HPDE6-E6E7 (cell line): ENCODE measurements around the gene TMEM9.

Source experiments
- DNase-seq: peaks from one replicate; pipeline ENCODE4 v3.0.0; 2011; ENCODE audit warnings: missing footprints; ENCODE audit errors: extremely low spot score

The TMEM9 gene

DNA sequence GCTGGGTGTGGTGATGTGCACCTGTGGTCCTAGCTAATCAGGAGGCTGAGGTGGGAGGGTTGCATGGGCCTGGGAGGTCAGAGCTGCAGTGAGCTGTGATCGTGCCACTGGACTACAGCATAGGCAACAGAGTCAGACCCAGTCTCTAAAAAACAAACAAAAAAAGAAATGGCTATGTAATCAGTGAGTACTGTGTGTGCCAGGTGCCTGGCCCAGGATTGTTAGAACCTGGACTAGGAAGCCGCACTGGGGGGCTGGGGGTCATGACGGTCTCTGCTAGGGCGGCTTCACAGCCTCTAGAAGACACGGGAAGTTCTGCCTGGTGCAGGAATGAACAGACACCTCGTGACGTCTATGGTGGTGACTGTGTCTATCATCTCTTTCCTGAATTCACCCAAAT, 8.5 kb downstream of the TMEM9 start:
- DNase-seq: no peak

DNA sequence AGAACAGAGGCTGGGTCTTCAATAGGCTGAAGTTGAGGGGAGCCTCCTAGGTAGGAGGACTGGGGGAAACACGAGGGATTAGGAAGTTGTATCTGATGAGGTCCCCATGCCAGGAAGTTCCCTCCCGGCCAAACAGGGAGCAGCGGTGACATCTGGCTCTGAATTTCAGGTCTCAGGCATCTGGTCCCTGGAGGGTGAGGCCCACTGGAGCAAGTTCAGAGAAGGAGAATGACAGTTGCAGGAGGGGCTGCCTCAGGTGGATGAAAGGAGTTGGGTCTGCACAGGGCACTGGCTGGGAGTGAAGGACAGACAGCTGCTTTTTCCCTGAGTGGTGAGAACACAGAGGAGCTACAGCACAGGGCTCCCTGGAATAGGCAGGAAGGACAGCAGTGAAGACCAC, 9.1 kb downstream of the TMEM9 start:
- DNase-seq: no peak

- DNase-seq: no peak
These were observed 9.6 kb downstream of the TMEM9 start for GRCh38 chr1:201144701-201145100.

GRCh38 chr1:201143726-201144635, 10.3 kb downstream of the TMEM9 start:
- no peak for DNase-seq

- no peak for DNase-seq
These were observed 11.2 kb downstream of the TMEM9 start for GRCh38 chr1:201142849-201143725.

DNA sequence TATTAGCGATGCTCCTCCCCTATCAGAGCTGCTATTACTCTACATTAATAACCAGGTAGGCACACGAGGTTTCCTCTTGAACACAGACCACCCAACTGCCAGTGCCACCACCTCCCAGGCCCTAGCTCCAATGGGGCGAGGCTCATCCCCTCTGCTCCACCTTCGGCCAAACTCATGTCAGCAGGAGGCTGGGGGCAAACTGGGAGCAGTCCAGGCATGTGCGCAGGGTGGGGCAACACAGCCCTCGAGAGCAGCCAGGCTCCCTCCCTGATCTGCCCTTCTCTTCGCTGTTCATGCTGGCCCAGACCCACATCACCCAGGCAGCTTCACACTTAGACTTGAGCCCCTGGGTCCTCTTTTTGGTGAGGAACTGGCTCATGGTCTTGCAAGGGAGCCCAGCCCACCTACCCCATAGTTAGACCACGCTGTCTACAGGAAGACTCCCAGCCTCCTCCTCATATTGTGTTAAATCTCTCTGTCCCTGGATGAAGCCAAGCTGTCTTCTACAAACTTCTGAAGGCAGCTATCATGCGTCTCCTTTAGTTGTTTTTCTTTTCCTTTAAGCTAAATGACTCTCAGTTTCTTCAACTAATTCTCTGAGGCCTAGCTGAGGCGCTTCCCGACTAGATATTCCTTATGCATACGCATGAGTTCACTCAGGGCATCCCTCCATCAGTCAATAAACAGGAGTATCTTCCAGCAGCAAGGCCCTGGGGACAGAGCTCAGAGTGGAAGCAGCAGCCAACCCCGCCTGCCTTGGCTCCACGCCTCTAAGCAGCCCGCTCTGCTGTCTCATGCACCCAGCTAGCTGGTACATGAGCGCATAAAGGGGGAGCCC, 12.0 kb downstream of the TMEM9 start:
- DNase-seq: no peak

- no peak for DNase-seq
These were observed 12.9 kb downstream of the TMEM9 start for GRCh38 chr1:201141418-201141817.

DNA sequence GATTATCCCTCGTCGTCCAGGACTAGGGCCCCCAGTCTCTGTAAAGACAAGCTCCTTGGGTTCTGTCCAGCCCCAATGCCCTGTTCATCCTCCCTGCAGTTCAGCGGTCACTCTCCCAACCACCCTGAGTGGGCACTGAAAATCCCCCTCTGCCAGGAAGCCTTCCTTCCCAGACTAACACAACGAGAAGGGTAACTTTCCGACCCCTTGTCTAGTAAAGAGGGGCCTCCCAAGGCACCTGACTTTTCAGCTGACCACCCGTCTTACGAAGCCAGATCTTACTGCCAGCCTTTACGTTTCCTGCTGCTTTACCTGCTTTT, 13.4 kb downstream of the TMEM9 start:
- DNase-seq: no peak

DNA sequence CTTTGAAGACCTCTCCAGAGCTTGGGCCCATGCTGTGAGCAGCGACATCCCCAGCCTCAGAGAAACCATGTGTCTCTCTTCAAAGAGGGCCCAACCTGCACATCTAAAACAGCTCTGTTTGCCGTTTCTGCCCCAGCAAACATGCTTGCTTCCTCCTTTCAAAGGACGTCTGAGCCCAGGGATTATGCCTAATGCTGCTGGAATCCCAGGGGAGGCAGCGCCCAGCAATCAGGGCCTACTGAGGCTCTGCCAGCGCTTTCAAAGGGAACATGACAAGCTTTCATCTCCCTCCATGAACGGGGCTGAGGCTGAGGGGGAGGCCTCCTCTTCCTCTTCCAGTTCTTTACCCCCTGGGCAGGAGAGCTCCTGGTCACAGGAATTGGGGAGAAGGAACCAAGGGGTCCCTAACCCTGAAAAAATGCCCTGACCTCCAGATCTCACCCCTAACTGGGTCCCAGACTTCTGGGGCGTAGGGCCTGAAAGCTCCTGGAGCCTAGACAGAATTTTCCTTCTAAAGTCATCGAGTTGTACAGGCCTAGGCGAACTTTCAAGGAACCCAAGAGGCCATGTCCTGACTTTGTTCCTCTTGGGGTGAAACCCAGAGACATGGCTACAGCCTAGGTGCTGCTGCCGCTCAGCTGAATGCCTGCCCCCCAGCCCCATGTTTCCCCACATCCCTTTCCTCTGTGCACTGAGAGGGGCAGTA, 13.9 kb downstream of the TMEM9 start:
- no peak for DNase-seq

GRCh38 chr1:201139756-201140155, 14.5 kb downstream of the TMEM9 start:
- DNase-seq: no peak

DNA sequence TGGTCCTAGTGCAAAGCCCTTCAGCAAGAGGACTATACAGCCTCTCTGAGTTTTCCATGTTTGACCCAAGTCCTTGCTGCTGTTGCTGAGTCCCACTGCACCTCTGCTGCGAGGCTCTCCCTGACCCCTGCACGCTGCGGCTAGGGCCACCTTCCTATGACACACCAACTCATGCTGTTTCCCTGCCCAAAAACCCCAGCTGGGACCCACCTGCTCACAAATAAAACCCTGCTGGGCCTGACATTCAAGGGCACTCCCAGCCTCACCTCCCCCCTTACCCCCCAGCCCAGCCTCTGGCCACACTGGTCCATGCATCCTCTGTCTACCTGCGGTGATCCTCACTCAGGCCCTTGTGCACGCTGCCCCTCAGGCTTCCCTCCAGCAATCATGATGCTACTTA, 15.0 kb downstream of the TMEM9 start:
- no peak for DNase-seq

DNA sequence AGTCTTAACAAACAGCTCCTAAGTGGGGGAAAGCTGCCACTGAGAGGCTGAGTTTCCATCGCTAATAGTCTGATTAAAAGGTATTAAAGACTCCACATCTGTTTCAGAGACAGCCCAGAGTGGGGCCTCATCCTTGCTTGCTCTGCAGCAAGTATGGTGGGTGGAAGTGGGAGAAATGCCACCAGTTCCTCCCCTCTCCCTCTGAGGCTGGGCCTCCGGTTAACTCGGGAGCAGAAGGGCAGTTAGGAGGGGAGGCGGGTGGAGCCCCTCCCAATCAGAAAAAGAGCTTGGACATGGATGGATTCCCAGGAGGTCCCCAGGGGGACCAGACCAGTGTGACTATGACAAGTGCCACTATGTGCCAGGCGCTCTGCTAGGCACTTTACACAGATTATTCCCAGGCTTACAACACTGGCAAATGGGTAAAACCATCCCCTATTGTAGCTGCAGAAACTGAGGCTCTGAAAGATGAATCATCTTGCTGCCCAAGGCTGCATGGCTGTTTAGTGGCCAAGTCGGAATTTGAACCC, 15.9 kb downstream of the TMEM9 start:
- DNase-seq: no peak

GRCh38 chr1:201137579-201138310, 16.5 kb downstream of the TMEM9 start:
- DNase-seq: no peak

DNA sequence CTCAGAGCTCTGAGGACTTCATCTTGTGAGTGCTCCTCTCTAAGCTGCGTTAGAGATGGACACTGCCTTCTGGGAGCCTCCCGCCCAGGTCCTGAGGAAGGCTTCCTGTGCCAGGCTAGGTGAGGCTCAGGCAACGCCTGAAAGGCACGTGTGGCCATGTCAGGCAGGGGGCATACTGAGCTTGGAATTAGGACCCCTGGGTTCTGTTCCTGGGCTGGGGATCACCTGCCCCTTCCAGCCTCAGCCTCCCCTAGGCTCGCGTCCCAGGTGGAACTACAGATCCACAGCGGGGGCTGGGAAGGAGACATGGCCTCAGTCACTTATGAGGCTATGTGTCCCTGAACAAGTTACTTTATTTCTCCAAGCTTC, 17.3 kb downstream of the TMEM9 start:
- no peak for DNase-seq

DNA sequence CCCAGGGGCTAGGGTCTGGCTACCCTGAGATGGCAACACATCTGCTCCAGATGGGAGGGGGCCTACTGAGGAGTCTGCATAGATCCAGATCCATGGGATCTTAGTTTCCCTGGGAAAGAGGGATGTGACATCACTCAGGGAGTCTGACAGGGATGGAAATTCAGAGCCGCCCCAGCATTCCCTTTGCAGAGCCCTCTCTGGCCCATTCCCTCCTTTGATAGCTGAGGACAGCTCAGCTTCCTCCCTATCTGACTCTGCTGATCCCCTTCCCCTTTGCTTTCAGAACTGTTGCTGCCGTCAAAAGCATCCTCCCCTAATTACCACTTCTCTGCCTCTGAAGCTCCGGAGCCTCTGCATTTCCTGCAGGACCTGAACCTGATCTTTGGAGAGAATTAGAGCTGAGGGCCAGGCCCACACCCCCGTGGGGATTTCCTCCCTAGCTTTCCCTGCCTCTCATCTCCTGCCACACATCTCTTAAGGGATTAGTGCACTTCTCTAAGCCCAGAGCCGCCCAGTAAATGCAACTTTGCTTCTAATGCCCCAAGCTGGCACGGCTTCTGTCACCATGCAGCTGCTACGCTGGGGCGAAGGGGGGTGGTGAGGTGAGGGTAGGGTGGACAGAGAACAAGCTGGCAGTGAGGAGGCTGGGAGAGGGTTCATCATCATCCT, 17.8 kb downstream of the TMEM9 start:
- DNase-seq: no peak

DNA sequence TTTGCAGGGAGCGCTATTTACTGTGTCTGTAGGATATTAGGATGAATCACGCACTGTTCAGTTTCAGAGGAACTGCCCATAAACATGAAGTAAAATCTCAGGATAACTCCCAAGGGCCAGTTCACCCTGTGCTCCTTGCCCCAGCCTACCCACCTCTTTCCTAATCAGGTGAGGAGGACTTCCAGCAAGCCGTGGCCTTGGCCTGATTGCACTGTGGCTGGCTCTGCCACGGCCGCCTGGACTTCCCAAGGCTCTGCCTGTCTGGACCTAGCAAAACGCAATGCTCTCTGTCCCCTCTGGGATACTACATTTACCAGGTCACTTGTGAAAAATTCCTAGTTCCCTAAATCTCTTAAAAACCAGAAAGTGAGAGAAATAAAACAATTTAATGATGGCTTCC, 19.9 kb downstream of the TMEM9 start:
- DNase-seq: no peak

DNA sequence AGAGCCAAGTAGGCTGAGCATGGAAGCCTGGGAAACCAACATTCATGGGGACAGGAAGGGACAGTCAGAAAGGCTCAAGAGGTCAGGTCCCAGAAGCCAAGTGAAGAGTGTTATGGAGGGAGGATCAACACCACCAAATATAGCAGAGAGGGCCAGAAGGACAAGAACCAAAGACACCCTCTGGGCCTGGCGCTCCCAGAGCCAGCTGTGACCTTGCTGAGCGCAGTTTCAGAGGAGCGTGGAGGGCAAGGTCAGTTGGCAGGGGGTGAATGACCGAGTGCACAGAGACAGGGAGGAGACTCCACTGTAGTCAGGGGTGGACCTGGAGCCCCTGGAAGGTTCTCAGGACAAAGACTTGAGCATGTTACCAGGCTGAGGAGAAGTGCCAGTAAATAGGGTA, 22.9 kb downstream of the TMEM9 start:
- no peak for DNase-seq

DNA sequence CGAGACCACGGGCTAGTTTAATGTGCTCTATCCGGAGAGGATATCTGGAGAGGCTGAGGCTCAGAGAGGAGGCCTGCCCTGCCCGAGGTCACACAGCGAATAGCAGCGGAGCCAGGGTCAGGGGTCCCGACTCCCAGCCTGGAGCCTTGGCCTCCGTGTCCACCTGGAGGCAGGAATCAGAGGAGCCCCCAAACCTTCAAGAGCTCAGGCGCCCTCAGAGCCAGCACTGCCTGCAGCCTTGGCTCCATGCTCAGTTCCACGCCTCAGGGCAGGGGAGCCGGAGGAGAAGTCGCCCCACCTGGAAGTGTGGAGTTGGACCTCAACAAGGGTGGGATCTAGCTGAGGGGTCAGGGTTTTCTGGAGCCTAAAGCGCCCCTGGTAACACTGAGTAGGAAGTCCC, 25.3 kb downstream of the TMEM9 start:
- no peak for DNase-seq

- no peak for DNase-seq
These were observed 25.8 kb downstream of the TMEM9 start for GRCh38 chr1:201128476-201128875.
